K562 (cell line): ENCODE results near the gene ZKSCAN8. TPM values are rescaled to one million over a fixed set of nuclear protein-coding genes. Genes with fewer than 3 reads are reported as not detected.

Experiments
- ETV5 ChIP-seq: sonication (generic); formaldehyde crosslinking; IDR thresholded peaks from 2 replicates; pipeline ENCODE4 v1.4.0; 2020; ENCODE audit warnings: low read depth, mild to moderate bottlenecking, missing genetic modification reagents
- FOXK2 ChIP-seq, 2 experiments: fragments of 450-650 bp; IDR thresholded peaks in 1 of 2; conservative IDR thresholded peaks in 1 of 2; 2 replicates each; pipeline ENCODE4 v1.6.1; 2016; ENCODE audit warnings: low read depth in 2 of 2, mild to moderate bottlenecking in 1 of 2
- NCOA2 ChIP-seq, 2 experiments: fragments of 450-650 bp; IDR thresholded peaks; 2 replicates each; pipeline ENCODE4 v1.6.1; 2018; ENCODE audit warnings: mild to moderate bottlenecking in 2 of 2, moderate library complexity in 1 of 2; ENCODE audit not compliant: partially characterized antibody in 2 of 2
- NFE2L1 ChIP-seq: fragments of 450-650 bp; IDR thresholded peaks from 2 replicates; pipeline ENCODE4 v1.6.1; 2016; ENCODE audit warnings: missing genetic modification characterization, low read depth, mild to moderate bottlenecking, missing compliant biosample characterization, moderate library complexity, borderline replicate concordance
- ZNF24 ChIP-seq: fragments of 450-650 bp; IDR thresholded peaks from 2 replicates; pipeline ENCODE4 v1.6.1; 2016
- ZNF589 ChIP-seq: fragments of 200-800 bp; sonication (Bioruptor generic); IDR thresholded peaks from 2 replicates; pipeline ENCODE4 v1.6.1; 2016; ENCODE audit warnings: low read depth, missing genetic modification characterization, missing compliant biosample characterization
- ZNF644 ChIP-seq: fragments of 200-800 bp; sonication (Bioruptor generic); IDR thresholded peaks from 2 replicates; pipeline ENCODE4 v1.6.1; 2016; ENCODE audit warnings: low read depth, missing genetic modification characterization, missing compliant biosample characterization
- polyA plus RNA-seq, 8 experiments: library from polyadenylated mRNA; depleted of rRNA in 4 of 8; stranded (reverse) in 5 of 8; unstranded in 3 of 8; fragments of >200 nt; fragmentation: Nextera tagmentation in 2 of 8; fragmentation: Illumina TruSeq in 1 of 8; extraction: Ambion mirVana in 2 of 8; extraction: Trizol in 1 of 8; gene quantifications; 2 replicates each; pipeline versions ENCODE4 v1.2.1 to v1.2.3, GENCODE V29; 2011 to 2014; ENCODE audit warnings: inconsistent platforms in 1 of 8, missing spikeins in 1 of 8
- total RNA-seq, 7 experiments: library from RNA; depleted of rRNA in 6 of 7; stranded (reverse); fragments of >200 nt in 6 of 7; fragmentation: Illumina TruSeq in 2 of 7; extraction: Trizol in 2 of 7; gene quantifications; 2 replicates each; pipeline versions ENCODE4 v1.2.1 to v1.2.3, GENCODE V29; 2011 to 2021; ENCODE audit warnings: low replicate concordance in 1 of 7
- TF ChIP-seq, protein P1 (sequence below), 2 experiments: IDR thresholded peaks in 1 of 2; conservative IDR thresholded peaks in 1 of 2; 2 replicates each; pipeline ENCODE4 v1.6.1; 2016; ENCODE audit warnings: low read depth in 2 of 2, mild to moderate bottlenecking in 1 of 2, missing compliant biosample characterization in 1 of 2, missing genetic modification characterization in 1 of 2, moderate library complexity in 1 of 2
- TF ChIP-seq, protein P2 (sequence below): fragments of 450-650 bp; formaldehyde crosslinking; IDR thresholded peaks from 2 replicates; pipeline ENCODE4 v1.4.0; 2020; ENCODE audit warnings: mild to moderate bottlenecking
- TF ChIP-seq, protein P3 (sequence below): fragments of 450-650 bp; IDR thresholded peaks from 2 replicates; pipeline ENCODE4 v1.6.1; 2016; ENCODE audit warnings: mild to moderate bottlenecking
- TF ChIP-seq, protein P4 (sequence below): fragments of 450-650 bp; conservative IDR thresholded peaks from 2 replicates; pipeline ENCODE4 v1.6.1; 2016; ENCODE audit warnings: missing genetic modification characterization, low read depth, mild to moderate bottlenecking, missing compliant biosample characterization, moderate library complexity
- TF ChIP-seq, protein P5 (sequence below): fragments of 450-650 bp; IDR thresholded peaks from 2 replicates; pipeline ENCODE4 v1.6.1; 2017; ENCODE audit warnings: antibody characterized with exemption, mild to moderate bottlenecking
- TF ChIP-seq, protein P6 (sequence below), 2 experiments: fragments of 250-450 bp in 1 of 2; fragments of 450-650 bp in 1 of 2; sonication (Bioruptor Pico) in 1 of 2; IDR thresholded peaks; 2 replicates each; pipeline versions ENCODE4 v1.6.1 to v1.8.0; 2016 to 2021; ENCODE audit warnings: mild to moderate bottlenecking in 2 of 2, moderate library complexity in 2 of 2, missing compliant biosample characterization in 1 of 2, missing genetic modification characterization in 1 of 2

Gene ZKSCAN8
- total and polyA plus RNA-seq, 9 of the 15 experiments (the other 6 are each of a cell fraction or from before 2014, with no cell fraction given): 3.3 to 37.7 (median 21.7) TPM

DNA sequence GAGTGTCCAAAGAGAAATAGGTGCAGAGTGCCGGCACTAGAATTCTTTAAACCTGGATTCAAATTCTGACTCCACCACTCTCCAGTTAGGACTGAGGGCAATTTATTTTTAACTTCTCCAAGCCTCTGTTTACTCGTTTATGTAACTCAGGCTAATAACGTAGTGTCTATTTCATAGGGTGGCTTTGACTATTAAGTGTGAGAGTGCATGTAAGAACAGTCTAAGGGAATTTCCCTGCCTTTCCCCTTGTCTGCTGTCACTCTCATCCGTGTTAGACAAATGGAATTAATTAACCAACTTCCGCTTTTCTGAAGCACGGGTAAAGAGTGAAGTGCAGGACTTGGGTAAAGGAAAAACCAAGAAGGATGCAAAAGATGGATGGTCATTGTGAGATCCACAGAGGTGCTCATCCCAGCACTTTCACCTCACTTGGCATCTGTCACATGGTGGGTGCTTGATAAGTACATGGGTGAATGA, 4.1 kb upstream of the ZKSCAN8 start (continued):
- TF ChIP-seq, protein P1, sequence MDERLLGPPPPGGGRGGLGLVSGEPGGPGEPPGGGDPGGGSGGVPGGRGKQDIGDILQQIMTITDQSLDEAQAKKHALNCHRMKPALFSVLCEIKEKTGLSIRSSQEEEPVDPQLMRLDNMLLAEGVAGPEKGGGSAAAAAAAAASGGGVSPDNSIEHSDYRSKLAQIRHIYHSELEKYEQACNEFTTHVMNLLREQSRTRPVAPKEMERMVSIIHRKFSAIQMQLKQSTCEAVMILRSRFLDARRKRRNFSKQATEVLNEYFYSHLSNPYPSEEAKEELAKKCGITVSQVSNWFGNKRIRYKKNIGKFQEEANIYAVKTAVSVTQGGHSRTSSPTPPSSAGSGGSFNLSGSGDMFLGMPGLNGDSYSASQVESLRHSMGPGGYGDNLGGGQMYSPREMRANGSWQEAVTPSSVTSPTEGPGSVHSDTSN (CRISPR knock-in tag; IDR thresholded peaks at IDR 0.05; ENCODE audit: low read depth): no peak
- TF ChIP-seq, protein P1 (tag; conservative IDR thresholded peaks at IDR 0.05; ENCODE audit: low read depth): peak; percentile 86
- TF ChIP-seq ZNF24 (no peak), ZNF589 (CRISPR knock-in tag) (no peak), ETV5 (CRISPR knock-in tag) (no peak), NCOA2 (IDR thresholded peaks at IDR 0.05; ENCODE audit: partially characterized antibody in 2 of 2) (no peak), ZNF644 (tag) (no peak; the same call in 1 of the 2 replicates), NFE2L1 (tag) (no peak), FOXK2 (conservative IDR thresholded peaks at IDR 0.05 in 1 of 2, IDR thresholded peaks at IDR 0.05 in 1 of 2; ENCODE audit: low read depth in 2 of 2) (0 out of 4 replicates have a peak, but pooled peaks of 1 of the 2 experiments have one; percentile 13)
- TF ChIP-seq, protein P2, sequence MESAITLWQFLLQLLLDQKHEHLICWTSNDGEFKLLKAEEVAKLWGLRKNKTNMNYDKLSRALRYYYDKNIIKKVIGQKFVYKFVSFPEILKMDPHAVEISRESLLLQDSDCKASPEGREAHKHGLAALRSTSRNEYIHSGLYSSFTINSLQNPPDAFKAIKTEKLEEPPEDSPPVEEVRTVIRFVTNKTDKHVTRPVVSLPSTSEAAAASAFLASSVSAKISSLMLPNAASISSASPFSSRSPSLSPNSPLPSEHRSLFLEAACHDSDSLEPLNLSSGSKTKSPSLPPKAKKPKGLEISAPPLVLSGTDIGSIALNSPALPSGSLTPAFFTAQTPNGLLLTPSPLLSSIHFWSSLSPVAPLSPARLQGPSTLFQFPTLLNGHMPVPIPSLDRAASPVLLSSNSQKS (CRISPR knock-in tag): no peak
- TF ChIP-seq, protein P3, sequence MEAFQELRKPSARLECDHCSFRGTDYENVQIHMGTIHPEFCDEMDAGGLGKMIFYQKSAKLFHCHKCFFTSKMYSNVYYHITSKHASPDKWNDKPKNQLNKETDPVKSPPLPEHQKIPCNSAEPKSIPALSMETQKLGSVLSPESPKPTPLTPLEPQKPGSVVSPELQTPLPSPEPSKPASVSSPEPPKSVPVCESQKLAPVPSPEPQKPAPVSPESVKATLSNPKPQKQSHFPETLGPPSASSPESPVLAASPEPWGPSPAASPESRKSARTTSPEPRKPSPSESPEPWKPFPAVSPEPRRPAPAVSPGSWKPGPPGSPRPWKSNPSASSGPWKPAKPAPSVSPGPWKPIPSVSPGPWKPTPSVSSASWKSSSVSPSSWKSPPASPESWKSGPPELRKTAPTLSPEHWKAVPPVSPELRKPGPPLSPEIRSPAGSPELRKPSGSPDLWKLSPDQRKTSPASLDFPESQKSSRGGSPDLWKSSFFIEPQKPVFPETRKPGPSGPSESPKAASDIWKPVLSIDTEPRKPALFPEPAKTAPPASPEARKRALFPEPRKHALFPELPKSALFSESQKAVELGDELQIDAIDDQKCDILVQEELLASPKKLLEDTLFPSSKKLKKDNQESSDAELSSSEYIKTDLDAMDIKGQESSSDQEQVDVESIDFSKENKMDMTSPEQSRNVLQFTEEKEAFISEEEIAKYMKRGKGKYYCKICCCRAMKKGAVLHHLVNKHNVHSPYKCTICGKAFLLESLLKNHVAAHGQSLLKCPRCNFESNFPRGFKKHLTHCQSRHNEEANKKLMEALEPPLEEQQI: no peak
- TF ChIP-seq, protein P4, sequence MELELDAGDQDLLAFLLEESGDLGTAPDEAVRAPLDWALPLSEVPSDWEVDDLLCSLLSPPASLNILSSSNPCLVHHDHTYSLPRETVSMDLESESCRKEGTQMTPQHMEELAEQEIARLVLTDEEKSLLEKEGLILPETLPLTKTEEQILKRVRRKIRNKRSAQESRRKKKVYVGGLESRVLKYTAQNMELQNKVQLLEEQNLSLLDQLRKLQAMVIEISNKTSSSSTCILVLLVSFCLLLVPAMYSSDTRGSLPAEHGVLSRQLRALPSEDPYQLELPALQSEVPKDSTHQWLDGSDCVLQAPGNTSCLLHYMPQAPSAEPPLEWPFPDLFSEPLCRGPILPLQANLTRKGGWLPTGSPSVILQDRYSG (tag): no peak
- TF ChIP-seq, protein P5, sequence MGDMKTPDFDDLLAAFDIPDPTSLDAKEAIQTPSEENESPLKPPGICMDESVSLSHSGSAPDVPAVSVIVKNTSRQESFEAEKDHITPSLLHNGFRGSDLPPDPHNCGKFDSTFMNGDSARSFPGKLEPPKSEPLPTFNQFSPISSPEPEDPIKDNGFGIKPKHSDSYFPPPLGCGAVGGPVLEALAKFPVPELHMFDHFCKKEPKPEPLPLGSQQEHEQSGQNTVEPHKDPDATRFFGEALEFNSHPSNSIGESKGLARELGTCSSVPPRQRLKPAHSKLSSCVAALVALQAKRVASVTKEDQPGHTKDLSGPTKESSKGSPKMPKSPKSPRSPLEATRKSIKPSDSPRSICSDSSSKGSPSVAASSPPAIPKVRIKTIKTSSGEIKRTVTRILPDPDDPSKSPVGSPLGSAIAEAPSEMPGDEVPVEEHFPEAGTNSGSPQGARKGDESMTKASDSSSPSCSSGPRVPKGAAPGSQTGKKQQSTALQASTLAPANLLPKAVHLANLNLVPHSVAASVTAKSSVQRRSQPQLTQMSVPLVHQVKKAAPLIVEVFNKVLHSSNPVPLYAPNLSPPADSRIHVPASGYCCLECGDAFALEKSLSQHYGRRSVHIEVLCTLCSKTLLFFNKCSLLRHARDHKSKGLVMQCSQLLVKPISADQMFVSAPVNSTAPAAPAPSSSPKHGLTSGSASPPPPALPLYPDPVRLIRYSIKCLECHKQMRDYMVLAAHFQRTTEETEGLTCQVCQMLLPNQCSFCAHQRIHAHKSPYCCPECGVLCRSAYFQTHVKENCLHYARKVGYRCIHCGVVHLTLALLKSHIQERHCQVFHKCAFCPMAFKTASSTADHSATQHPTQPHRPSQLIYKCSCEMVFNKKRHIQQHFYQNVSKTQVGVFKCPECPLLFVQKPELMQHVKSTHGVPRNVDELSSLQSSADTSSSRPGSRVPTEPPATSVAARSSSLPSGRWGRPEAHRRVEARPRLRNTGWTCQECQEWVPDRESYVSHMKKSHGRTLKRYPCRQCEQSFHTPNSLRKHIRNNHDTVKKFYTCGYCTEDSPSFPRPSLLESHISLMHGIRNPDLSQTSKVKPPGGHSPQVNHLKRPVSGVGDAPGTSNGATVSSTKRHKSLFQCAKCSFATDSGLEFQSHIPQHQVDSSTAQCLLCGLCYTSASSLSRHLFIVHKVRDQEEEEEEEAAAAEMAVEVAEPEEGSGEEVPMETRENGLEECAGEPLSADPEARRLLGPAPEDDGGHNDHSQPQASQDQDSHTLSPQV: peak; percentile 43; the same call in 1 of the 2 replicates
- TF ChIP-seq, protein P6, sequence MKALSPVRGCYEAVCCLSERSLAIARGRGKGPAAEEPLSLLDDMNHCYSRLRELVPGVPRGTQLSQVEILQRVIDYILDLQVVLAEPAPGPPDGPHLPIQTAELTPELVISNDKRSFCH (CRISPR knock-in tag; IDR thresholded peaks at IDR 0.05): no peak
- TF ChIP-seq, protein P6 (tag; IDR thresholded peaks at IDR 0.05): 0 out of 2 replicates have a peak, but pooled peaks have one; percentile 21
